ENCODE measurements around the gene ACTR6.
"Not testable (repeated sequence)": the region's sequence is repeated elsewhere in the genome, so short reads cannot be mapped to it uniquely, and the experiment has no call there.

The ACTR6 gene

GRCh38 chr12:100200463-100201181, at the start of gene ACTR6:
ACTR6 (plus strand) TSS chr12:100200815; CDS start chr12:100200852, 37 bp downstream.
- peak; percentile 93 for FAIRE-seq

- no peak for FAIRE-seq
Measured at GRCh38 chr12:100151769-100152168, 48.8 kb upstream of the ACTR6 start.

GRCh38 chr12:100153131-100153530, 47.5 kb upstream of the ACTR6 start:
- no peak for FAIRE-seq

- FAIRE-seq, result peak; percentile 15
Measured at GRCh38 chr12:100154474-100155247, 46.0 kb upstream of the ACTR6 start.

DNA sequence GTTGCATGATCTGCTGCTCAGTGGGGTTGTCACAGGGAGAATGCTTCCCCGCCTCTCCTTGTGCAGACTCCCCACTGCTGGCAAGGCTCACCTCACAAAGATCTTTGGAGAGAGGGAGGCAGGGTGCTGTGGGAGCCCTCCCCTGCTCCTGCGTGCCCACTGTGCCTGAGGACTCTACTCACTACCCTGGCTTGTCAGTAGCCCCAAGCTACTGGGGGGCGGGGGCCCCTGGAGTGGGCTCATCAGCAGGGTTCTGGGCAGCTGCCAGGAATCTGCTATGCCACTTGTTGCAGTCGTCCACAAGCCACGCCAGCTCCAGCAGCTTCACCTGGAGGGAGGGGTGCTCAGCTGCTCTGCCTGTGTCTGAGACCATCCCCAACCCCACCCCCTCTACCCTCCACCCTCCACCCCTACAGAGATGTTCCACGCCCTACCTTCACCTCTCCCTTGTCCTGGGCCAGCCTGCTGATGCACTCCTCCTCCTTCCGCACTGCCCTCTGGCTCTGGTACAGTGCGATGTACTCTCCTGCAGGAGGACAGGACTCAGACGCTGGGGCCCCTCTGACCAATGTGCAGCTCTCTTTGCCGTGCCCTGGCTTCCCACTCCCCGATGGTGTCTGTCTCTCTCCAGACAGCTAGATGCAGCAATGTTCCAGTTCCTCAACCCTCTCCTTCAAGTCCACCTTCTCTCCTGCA, 43.7 kb upstream of the ACTR6 start:
- FAIRE-seq, result no peak

DNA sequence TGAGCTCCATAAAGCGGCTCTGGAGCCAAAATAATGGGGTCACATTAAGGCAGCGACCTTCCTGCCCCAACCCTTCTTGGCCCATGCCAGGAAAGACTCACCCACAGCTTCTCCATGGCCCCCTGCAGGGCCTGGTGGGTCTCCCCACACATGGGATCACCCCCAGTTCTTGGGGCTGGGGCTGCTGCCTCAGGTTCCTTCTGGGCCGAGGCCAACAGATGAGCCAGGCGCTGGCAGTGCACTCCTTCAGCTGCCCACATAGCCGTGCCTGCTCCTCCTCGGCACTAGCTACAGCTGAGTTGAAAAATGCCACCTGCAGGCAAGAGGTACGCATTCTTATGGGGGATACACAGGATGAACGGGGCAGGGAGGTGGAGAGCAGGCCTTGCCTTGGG, 43.2 kb upstream of the ACTR6 start:
- no peak for FAIRE-seq

DNA sequence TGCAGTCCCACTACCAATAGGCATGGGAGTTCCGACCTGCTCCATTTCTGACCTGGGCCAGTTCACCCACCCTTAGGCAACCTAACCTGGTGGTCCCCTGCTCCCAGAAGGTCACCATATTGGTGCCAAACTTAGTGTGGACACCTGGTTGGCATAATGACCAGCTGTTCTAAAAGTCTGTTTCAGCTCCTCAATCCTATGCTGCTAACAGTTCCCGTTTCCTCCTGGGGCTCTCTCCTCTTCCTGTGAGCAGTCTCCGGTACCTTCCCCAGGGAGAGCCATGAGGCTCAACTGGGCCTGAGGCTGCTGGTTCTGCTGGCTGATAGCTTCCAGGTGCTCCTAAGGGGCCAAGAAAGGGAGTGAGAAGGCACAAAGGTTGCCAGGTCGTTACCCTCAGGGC, 42.1 kb upstream of the ACTR6 start:
- no peak for FAIRE-seq

GRCh38 chr12:100159391-100160104, 41.1 kb upstream of the ACTR6 start:
- no peak for FAIRE-seq

GRCh38 chr12:100163416-100164152, 37.0 kb upstream of the ACTR6 start:
- no peak for FAIRE-seq

DNA sequence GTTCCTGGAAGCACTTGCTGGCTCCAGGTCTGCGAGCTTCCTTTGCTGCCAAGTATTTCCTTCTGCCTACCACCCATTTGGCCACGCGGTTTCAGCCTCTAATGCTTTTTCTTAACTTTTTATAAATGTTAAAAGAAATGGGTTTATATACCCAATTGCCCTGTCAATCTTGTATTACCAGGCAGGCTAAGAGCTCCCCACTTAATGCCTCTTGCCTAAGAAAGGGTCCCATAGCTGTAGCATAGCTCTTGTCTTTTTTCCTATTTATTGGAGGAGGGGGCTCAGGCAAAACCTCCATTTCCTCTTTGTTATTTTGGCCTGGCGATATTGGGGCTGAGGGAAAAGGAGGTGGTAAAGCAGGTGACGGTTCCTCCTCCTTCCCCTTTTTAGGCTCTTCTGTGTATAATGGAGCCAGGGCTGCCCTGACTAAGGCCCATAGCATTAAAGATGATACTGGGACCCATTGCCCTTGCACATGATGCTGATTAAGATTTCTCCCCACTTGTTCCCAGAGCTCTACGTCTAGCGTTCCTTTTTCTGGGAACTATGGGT, 36.4 kb upstream of the ACTR6 start:
- FAIRE-seq, result no peak

- no peak for FAIRE-seq
Measured at GRCh38 chr12:100165356-100165755, 35.3 kb upstream of the ACTR6 start.

DNA sequence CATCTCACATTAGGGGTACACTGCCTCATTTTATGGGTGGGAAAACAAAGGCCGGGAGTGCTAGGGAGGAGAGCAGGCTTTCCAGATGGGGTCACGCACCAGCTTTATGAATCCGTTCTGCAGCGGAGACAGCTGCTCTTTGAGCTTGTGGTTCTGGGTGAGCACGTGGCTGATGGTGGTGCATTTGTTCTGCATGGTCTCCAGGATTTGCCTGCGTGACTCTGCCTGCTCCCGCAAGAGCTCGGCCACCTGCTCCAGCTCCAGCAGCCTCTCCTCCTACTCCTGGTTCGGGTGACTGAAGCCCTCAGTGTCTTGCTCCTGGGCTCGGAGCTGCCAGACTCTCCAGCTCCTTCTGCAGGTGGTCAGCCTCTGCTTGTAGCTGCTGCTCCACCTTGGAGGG, 34.4 kb upstream of the ACTR6 start:
- no peak for FAIRE-seq

DNA sequence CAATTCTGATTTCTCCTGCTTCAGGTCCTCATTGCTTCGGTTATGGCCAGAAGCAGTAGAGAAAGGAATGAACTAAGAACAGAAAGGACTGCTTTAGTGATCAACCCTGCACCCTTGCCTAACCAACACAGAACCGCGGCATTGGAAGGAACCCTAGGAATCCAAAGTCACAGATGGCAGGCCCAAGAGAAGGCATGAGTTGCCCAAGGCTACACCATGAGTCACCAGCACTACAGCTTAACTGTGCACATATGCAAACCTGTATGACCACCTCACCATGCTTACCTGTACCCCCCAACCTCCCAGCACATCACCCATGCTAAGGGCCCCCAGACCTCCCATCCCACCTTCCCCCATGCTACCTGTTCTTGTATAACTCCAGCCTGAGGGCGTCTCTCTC, 32.1 kb upstream of the ACTR6 start:
- FAIRE-seq, result no peak

DNA sequence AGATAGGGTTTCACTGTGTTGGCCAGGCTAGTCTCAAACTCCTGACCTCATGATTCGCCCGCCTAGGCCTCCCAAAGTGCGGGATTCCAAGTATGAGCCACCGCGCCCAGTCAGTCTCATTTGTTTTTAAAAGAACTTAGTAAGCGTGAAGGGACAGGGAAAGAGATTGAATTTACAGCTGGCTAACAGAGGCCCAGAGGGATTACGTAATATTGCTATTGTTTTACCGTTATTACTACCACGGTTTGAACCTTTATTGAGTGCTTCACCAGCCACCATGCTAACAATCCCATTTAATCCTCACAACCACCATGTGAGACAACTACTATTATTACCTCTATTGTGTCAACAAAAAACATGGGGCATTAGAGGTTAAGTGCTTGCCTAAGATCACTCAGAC, 31.3 kb upstream of the ACTR6 start:
- FAIRE-seq, result no peak

DNA sequence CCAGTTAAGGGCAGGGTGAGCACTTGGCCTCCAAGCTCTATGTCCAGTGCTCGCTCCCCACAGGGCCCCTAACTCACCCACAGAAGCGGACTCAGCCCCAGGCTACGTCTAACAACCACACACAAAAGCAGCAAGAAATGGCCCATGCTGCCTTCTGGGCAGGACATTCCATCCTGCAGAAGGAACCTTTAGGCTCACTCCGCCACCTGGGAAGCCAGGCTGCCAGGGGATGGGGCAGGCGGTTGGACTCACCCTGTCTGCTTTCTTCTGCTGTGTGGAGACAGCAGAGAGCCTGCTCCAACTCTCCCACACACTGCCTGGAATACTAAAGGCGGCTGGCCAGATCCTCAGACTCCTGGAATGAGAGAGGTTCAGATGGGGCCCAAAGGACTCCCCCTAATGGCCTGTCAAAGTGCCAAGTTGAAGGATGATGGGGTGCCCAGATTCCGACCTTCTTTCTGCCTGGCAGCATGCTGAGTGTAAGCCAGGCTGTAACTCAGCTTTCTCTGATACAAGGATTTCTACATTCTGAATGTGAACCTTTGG, 30.2 kb upstream of the ACTR6 start:
- FAIRE-seq, result no peak

DNA sequence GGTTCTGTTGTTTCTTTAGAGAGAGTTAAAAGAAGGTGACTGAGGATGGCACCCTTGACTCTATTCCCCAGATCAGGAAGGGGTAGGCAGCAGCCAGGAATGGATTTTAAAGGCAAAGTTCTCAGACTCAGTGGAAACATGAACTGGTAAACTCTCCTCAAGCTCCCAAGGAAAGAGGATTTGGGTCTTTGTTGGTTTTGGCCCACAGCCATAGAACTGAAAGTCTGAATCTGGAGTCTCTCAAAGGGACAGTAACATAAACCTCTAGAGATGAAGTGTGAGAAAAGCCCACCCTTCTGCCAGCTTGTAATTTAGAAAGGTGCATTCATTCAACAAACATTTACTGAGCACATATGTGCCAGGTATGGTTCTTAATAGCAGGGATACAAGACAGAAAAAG, 29.4 kb upstream of the ACTR6 start:
- no peak for FAIRE-seq

DNA sequence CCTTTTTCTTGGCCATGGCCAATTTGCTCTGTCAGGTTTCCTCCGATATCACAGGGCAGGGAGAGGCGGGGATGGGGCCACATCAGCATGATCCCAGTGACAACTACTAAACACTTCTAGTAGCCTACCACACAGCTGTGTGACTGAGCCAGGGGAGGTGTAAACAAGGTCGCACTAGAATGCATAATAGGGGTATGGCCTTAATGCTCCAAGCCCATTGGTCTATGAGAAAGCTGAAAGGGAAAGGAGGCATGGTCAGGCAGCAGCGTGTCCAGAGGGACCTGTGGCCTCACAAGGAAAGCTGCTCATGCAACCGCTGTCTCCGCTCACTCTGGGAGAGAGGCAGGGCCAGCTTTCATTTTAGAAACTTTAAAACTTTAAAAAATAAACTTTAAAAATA, 27.5 kb upstream of the ACTR6 start:
- no peak for FAIRE-seq

- no peak for FAIRE-seq
Measured at GRCh38 chr12:100174495-100174894, 26.1 kb upstream of the ACTR6 start.

GRCh38 chr12:100176493-100176892, 24.1 kb upstream of the ACTR6 start:
- not testable (repeated sequence) for FAIRE-seq

GRCh38 chr12:100179252-100179651, 21.4 kb upstream of the ACTR6 start:
- no peak for FAIRE-seq

DNA sequence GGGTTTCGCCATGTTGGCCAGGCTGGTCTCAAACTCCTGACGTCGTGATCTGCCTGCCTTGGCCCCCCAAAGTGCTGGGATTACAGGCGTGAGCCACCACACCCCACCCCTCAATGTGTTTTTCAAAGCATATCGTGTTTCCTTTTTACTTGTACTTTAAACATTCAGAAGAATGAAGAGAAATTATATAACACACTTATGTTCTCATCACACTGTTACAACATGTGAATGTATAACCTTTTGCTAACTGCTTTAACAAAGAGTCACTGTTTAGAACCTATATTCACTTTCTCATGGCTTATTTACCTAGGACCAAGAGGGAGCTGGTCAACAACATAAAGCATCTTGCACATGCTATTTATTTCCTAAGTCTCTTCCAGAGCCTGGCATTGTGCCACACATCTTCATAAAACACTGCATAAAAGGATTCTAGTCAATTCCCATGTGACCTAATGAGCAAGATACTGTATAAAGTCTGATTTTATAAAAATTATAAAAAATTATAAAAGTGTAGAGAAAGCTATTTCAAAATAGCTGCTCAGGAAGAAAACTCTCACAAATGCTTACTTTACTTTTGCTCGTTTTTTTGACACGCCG, 16.0 kb upstream of the ACTR6 start:
- FAIRE-seq, result no peak
